ENCODE measurements around the gene RAP1GAP. TPM values are rescaled to one million over a fixed set of nuclear protein-coding genes. Genes with fewer than 3 reads are reported as not detected.

Gene RAP1GAP
- total RNA-seq, 1 donor from 2014 or later: 0.60 TPM

GRCh38 chr1:21672478-21673276 lies 3.5 kb upstream of the RAP1GAP start:
- Mint-ChIP-seq H3K4me1 (peaks cover 33% of the 10 kb centered on the region), H3K27ac (peak overlapping the region; percentile 21), H3K9me3 (no peaks in the 10 kb centered on the region), H3K27me3 (peaks cover 5% of the 10 kb centered on the region), H3K36me3 (ENCODE audit: low read depth) (peaks cover 10% of the 10 kb centered on the region), H3K4me3 (no peak overlapping the region)
- no peak for TF ChIP-seq CTCF (IDR thresholded peaks at IDR 0.05)
- DNase-seq (no peak), ATAC-seq (ENCODE audit: low read depth) (no peak)
- ChIA-PET POLR2A (no interaction called here), CTCF (no interaction called here)
- intact Hi-C loops (cut with micrococcal nuclease): no loop called here

- Mint-ChIP-seq H3K9me3 (no peaks in the 10 kb centered on the region), H3K27ac (no peak overlapping the region), H3K4me1 (peaks cover 33% of the 10 kb centered on the region), H3K36me3 (ENCODE audit: low read depth) (peaks cover 5% of the 10 kb centered on the region), H3K27me3 (peaks cover 13% of the 10 kb centered on the region), H3K4me3 (no peak overlapping the region)
- DNase-seq (no peak), ATAC-seq (ENCODE audit: low read depth) (no peak)
- ChIA-PET CTCF (no interaction called here), POLR2A (no interaction called here)
- intact Hi-C loops (cut with micrococcal nuclease): no loop called here
- no peak for TF ChIP-seq CTCF (IDR thresholded peaks at IDR 0.05)
Observed at GRCh38 chr1:21671915-21672314, 2.8 kb upstream of the RAP1GAP start.

GRCh38 chr1:21670956-21671902 lies 2.1 kb upstream of the RAP1GAP start:
- Mint-ChIP-seq H3K4me3 (no peak overlapping the region), H3K36me3 (ENCODE audit: low read depth) (no peaks in the 10 kb centered on the region), H3K27ac (no peak overlapping the region), H3K4me1 (peaks cover 27% of the 10 kb centered on the region), H3K9me3 (no peaks in the 10 kb centered on the region), H3K27me3 (peaks cover 20% of the 10 kb centered on the region)
- ATAC-seq (ENCODE audit: low read depth): no peak
- no peak for TF ChIP-seq CTCF (IDR thresholded peaks at IDR 0.05)
- POLR2A ChIA-PET: no interaction called here
- CTCF ChIA-PET: no interaction called here
- no peak for DNase-seq
- intact Hi-C loops (cut with micrococcal nuclease): no loop called here

GRCh38 chr1:21670059-21670881 lies 1.1 kb upstream of the RAP1GAP start:
- no peak for TF ChIP-seq CTCF (IDR thresholded peaks at IDR 0.05)
- intact Hi-C loops (cut with micrococcal nuclease): no loop called here
- CTCF ChIA-PET: interaction anchor here (1.0 kb wide), 1 partner anchor 113 kb away, joined by 3 read pairs; the partner anchor contains the start of gene USP48
- H3K27me3 Mint-ChIP-seq: peaks cover 25% of the 10 kb centered on the region
- H3K9me3 Mint-ChIP-seq: no peaks in the 10 kb centered on the region
- H3K36me3 Mint-ChIP-seq (ENCODE audit: low read depth): no peaks in the 10 kb centered on the region
- no peak overlapping the region for H3K27ac Mint-ChIP-seq
- H3K4me1 Mint-ChIP-seq: peaks cover 18% of the 10 kb centered on the region
- ATAC-seq (ENCODE audit: low read depth) (no peak), DNase-seq (no peak)
- H3K4me3 Mint-ChIP-seq: peak overlapping the region; percentile 61
- POLR2A ChIA-PET: interaction anchor here (0.6 kb wide), 1 partner anchor 150 kb away, joined by 4 read pairs; no protein-coding TSS in a partner anchor

All from activated B cell treated with CpG ODN at 0.5 μM for 24 hours (primary cell).